ENCODE measurements around the gene ZNF326.

ZNF326 gene

DNA sequence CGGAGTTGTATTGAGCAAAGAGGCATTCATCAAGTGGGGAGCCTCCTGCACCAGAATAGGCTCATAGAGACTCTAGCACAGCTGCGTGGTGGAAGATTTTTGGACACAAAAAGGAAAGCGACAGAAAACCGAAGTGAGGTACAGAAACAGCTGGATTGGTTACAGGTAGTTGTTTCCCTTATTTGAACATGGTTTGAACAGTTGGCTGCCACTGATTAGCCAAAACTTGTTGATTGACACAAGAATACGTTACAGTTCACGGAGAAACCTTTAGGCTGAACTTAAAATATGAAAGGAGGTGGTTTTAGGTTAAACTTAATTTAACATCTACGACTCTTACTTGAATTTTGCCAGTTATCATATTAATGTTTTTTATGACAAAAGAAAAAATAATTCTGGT is 89.1 kb downstream of the ZNF326 start:
- DNase-seq: no peak
